NCI-H1417 treated with DMSO at 0.1 percent for 48 hours (cell line): ENCODE data around the gene NPAS3.

Experiments
- DNase-seq: peaks from one replicate; lab custom pipeline; 2025; lab: John Stamatoyannopoulos, UW

Gene NPAS3

GRCh38 chr14:33516898-33517436 is 578.3 kb downstream of the NPAS3 start:
- no peak for DNase-seq

GRCh38 chr14:33521192-33521591 is 582.5 kb downstream of the NPAS3 start:
- no peak for DNase-seq

GRCh38 chr14:33524244-33524643 is 585.6 kb downstream of the NPAS3 start:
- DNase-seq: no peak

GRCh38 chr14:33525626-33526025 is 586.9 kb downstream of the NPAS3 start:
- DNase-seq: no peak

- no peak for DNase-seq
Measured at GRCh38 chr14:33527023-33527634, 588.5 kb downstream of the NPAS3 start.

- DNase-seq: no peak
Measured at GRCh38 chr14:33528655-33529054, 590.0 kb downstream of the NPAS3 start.

GRCh38 chr14:33529787-33530757 is 591.4 kb downstream of the NPAS3 start:
- DNase-seq: no peak

- DNase-seq: no peak
Measured at GRCh38 chr14:33532553-33532952, 593.9 kb downstream of the NPAS3 start.

- DNase-seq: no peak
Measured at GRCh38 chr14:33534104-33534503, 595.4 kb downstream of the NPAS3 start.

- DNase-seq: no peak
Measured at GRCh38 chr14:33534632-33535031, 596.0 kb downstream of the NPAS3 start.

- DNase-seq: no peak
Measured at GRCh38 chr14:33539918-33540357, 601.3 kb downstream of the NPAS3 start.

- no peak for DNase-seq
Measured at GRCh38 chr14:33541171-33541570, 602.5 kb downstream of the NPAS3 start.

GRCh38 chr14:33542338-33543287 is 603.9 kb downstream of the NPAS3 start:
- DNase-seq: no peak

- DNase-seq: no peak
Measured at GRCh38 chr14:33545696-33546095, 607.0 kb downstream of the NPAS3 start.

GRCh38 chr14:33548606-33549005 is 609.9 kb downstream of the NPAS3 start:
- DNase-seq: no peak

- DNase-seq: peak; percentile 6
Measured at GRCh38 chr14:33551963-33552362, 613.3 kb downstream of the NPAS3 start.

- DNase-seq: no peak
Measured at GRCh38 chr14:33553706-33554278, 615.1 kb downstream of the NPAS3 start.

GRCh38 chr14:33554988-33555387 is 616.3 kb downstream of the NPAS3 start:
- no peak for DNase-seq

GRCh38 chr14:33555710-33556350 is 617.2 kb downstream of the NPAS3 start:
- DNase-seq: no peak

GRCh38 chr14:33556382-33557121 is 617.9 kb downstream of the NPAS3 start:
- DNase-seq: no peak
